T-helper 2 cell treated with Interferon-gamma antibody and Interleukin-4, amounts not matched to agents 100 ng/mL and 5 ng/mL, for 36 hours (primary cell): Measurements from ENCODE around the gene C5orf15. TPM values are rescaled to one million over a fixed set of nuclear protein-coding genes. Genes with fewer than 3 reads are reported as not detected.

Source experiments
- intact Hi-C: fragments of 100-400 bp; cut with micrococcal nuclease; formaldehyde crosslinking; loops from one replicate; pipeline ENCODE4 v1.15.1; 2023
- total RNA-seq: library from RNA; stranded (reverse); gene quantifications from 2 replicates; pipeline ENCODE4 v1.2.3, GENCODE V29; 2022

The C5orf15 gene
- total RNA-seq, 1 donor from 2014 or later, result 24.3 TPM

DNA sequence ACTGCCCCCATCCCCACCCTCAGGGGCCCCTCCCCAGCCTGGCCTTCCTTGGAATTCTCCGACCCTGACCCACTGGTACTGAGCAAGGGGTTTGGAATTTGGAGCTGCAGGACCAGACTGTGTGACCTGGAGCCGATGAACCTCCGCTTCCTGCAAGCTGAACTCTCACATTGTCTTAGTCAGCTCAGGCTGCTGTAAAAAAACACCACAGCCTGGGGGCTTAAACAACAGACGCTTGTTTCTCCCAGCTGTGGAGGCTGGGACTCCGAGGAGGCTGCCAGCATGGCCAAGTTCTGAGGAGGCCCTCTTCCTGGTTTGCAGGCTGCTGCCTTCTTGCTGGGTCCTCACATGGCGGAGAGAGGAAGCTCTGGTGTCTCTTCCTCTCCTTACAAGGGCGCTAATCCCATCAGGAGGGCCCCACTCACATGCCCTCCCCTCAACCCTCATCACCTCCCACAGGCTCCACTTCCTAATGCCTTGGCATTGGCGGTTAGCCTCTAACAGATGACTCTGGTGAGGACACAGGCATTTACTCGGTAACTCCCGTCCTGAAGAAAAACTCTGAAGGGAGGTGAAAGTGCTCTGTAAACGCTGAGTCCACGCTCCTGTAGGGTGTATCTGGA, 42.4 kb downstream of the C5orf15 start:
- intact Hi-C loops, result no loop called here

DNA sequence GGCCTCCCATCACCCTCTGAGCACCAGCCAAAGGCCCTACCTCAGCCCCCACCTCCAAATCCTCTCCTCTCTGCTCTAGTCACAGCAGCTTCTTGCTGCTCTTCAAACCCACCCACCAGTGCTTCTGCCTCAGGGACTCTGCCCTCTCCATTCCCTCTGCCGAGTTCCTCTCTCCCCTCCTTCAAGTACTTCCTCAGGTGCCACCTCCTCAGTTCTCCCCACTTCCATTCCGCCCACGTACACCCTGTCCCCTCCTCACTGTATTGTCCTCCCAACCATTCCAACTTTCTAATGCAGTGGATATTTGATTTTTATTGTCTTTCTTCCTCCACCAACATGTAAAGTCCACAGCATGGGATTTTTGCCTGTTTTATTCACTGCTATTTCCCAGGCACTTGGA, 43.2 kb downstream of the C5orf15 start:
- intact Hi-C loops, result no loop called here

DNA sequence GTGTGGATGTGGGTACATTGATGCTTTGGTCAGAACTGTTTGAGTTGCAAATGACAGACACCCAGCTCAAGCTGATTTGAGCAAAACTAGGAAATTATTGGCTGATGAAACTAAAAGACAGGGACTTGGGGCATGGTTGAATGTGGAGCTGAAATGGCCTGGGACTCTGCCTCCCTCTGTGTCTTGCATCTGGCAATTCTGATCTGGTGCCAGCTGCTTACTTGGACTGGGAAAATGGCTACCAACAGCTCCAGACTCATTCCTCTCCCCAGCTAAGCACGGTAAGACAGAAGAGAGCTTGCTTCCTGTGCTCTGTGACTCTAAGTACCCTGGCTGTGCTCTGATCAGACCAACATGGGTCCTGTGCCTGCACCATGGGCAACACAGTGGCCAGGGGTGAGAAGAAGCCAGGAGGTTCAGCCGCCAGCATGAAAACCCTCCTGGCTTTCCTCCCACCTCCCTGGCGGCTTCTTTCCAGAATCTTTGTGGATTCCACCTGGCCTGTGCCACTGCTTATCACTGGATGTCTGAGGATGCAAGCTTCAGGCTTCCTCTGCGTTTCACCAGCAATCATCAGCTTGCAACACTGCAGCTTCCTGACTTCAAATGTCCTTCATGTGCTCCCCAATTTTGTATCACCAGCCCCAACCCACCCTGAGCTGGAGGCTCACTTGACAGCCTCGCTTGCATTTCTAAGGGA, 44.1 kb downstream of the C5orf15 start:
- intact Hi-C loops, result no loop called here

DNA sequence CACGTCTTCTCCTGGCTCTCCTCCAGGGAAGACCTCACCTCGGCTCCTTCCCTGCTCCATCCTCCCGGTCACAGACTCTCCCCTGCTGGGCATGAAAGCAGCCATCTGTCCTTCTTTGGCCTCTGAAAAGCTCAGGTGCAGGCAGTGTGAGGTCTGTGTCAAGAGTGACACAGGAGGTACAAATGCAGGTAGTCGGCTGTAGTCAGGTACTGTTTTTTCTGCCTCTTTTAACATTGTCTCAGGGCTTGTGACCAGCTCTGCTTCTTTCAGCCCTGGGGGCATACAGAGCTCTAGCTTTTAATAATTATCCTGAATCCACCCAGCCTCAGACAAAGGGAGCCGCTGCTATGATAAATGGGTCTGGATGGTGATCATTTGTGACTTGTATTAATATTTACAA, 46.4 kb downstream of the C5orf15 start:
- intact Hi-C loops, result no loop called here

DNA sequence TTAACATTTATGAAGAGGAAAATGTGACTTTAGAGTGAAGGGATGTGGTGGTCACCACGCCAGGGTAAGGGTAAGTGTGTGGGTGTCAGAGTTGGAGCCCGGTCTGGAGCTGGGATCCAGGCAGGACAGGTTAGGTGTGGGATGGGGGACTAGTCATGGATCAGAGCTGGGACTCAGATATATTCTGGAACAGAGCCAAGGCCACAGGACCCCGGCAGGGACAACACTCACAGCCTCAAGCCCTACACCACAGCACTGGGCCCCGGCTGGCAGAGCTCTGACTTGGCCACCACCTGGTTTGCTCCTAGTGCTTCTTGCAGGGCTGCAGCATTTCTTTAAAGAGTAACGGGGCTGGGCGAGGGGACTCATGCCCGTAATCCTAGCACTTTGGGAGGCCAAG, 47.4 kb downstream of the C5orf15 start:
- intact Hi-C loops, result no loop called here

DNA sequence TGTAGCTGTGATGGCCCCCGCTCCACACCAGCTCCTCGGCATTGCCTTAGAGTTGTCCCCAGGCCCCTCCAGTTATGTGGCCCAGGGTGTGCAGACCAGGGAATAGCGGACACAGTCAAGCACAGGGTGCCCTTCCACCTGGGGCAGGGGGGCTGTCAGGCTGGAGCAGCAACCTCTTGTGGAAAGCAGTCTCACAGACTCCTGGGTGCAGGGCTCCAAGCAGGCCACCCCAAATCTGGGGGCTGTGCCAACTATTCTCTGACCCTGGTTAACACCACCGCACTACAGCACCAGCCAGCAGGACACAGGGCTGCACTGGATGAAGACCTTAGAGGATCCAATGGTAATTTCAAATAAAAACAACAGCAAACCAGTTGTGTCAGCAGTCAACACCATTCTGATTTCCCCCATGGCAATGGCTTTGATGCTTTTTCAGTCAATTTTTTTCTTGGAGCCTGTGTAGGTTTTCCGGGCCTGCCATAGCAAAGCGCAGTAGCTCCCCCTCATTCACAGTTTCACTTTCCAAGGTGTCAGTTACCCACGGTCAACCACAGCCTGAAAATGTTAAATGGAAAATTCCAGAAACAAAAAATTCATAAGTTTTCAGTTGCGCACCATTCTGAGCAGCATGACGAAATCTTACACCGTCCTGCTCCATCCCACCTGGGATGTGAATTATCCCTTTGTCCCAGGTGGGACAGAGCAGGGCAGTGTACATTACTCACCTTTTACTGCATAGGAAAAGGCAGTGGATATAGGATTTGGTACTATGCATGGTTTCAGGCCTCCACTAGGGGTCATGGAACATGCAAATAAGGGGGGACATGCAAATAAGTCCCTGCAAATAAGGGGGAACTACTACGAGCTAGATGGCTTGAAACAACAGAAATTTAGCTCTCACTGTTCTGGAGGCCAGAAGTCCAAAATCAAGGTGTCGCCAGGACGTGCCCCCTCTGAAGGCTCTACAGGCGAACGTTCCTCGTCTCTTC, 49.0 kb downstream of the C5orf15 start:
- intact Hi-C loops, result no loop called here

DNA sequence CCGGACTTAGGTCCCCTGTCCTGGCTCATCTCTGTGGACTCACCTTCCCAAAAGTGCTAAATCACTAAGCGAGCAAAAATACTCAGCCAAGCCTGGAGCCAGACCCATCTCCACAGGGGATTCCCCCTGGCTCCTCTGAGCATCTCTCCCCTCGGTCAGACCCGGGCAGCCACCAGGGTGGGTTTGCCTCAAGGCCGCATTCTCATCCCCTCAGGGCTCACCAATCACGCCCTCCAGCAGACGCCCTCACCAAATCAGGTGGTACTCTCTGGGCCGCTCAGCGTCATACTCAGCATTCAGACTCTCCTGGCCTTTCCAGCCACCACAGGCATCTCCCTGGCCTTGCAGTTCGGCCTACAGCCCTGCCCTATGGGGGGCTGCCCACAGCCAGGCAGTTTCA, 49.7 kb downstream of the C5orf15 start:
- intact Hi-C loops, result no loop called here

DNA sequence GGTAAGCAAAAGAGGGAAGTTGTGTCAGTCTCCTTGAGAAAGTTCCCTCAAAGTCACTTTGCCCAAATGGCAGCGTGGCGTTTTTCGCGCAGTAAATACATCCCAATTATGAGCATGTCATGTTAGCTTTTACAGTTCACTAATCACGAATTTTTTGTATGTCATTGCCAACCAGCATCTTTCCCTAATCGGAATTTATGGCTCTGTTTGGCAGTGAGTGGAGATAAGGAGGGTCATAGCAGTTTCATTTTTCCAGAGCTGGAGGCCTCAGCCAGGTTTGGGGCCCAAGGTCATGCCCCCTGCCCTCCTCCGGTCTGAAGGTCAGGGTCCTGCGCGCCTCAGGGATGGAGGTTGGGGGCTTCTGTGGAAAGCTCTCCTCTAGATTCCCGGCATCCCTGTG, 50.1 kb downstream of the C5orf15 start:
- intact Hi-C loops, result no loop called here

DNA sequence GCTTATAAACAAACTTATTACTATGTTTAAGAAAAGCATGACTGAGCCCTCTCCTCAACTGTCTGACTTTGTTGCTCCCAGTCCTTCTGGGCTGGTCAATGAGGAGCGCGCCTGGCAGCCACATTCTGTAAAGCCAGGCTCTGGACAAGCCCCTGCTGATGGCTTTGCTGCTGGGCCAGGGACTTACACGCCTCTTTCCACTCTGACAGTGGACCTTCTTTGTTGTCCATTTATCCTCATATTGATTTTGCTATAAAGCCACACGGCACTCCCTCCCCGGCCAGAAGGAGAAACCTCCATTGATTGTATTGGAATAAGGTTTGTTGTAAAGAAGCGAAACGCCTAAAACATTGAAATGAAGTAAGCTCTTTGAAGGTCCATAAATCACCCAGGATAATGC, 50.6 kb downstream of the C5orf15 start:
- intact Hi-C loops, result no loop called here

DNA sequence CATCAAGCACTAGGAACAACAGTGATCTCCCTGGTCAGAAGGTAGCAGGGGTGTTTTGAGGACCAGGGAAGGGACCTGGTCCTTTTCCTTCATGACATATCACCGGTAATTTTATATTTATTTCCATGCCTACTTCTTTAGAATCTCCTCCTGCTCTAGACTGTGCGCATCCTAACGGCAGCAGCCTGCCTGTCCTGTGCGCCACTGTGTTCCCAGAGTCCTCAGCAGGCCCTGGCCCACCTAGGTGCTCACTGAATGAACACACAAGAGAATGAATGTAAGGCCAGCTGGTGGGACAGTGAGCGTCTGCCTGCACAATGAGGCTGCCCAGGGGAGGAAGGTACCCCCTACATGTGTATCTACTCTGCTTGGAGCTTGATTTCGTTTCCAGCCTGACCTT, 51.5 kb downstream of the C5orf15 start:
- intact Hi-C loops, result no loop called here

DNA sequence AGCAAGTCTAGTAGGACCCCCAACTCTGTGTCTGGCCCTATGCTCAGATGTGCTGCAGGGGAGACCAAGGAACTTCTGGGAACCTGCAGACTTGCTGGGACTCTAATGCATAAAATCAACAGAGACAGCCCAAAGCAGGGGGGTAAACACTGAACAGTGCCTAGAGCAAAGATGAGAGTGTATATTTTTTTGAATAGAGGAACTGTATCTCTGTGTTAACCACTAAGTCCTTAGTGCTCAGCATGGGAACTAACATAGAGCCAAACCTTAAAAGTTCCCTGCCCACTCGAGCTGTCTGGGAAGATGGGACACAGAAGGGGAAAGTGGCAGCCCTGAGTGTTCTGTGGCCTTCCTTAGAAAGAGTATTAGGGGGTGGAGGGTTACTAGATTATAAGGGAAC, 51.9 kb downstream of the C5orf15 start:
- intact Hi-C loops, result no loop called here

DNA sequence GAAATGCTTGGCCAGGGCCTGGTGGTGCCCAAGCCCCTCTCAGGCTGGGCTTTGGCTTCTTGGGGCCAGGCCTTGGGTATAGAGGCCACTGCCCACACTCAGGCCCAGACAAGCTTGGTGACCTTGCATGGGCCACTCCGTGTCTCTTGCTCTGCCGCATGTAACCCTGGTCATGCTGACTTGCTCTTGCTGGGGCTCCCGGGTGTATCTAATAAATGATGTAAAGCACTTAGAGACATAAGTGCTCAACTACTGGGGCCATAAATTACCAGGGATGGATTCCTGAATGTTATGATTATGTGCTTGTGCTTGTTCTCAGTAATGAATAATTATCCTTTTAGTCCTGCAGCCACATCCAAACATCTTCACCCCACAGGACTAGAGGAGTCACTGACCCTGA, 54.0 kb downstream of the C5orf15 start:
- intact Hi-C loops, result no loop called here

DNA sequence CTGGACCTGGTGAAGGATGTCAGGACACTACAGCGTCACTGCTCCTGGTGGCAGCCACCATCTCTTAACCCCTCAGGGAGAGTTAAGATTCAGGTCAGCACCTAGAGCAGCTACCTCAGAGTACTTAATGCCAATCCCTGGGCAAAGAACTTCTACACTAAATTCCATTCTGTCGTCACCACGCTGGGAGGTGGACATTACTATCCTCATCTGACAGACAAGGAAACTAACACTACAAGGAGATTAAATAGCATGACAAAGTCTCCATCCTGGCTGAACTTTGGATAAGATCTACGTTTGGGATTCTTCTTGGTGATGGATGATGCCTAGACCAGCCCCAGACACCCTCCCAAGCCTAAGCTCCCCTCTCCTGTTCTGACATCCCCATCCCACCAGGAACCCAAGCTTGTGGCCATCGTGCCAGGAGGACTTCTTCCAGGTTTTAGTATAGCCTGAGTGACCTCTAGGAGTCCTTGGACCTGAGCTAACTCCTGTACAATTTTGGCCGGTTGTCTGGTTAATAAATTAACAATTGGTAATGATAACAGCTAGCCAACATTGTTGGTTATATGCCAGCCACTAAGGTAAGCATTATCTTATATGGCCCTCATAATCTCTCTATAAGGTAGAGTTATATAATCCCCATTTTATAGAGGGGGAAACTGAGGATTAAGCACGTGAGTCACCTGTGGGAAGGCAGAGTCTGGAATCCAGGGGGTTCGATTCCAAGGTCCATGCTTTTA, 54.8 kb downstream of the C5orf15 start:
- intact Hi-C loops, result no loop called here

DNA sequence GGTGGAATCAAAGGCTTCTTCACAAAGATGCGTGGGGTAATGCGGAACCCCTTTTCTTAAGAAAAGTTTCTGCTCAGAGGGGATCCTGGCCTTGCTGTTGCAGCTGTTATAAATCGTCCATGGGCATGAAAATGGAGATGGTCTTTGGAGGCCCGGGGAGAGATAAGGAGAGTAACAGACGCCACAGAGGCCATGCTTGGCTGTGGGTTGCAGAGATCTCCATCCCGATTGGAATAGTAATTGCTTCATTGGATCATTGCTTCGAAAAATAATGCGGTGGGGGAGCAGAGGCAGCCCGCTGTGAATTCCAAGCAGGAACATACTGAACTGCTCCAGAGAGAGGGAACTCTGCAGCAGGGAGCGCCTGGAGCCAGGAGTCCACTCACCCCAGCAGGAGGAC, 55.5 kb downstream of the C5orf15 start:
- intact Hi-C loops, result no loop called here

DNA sequence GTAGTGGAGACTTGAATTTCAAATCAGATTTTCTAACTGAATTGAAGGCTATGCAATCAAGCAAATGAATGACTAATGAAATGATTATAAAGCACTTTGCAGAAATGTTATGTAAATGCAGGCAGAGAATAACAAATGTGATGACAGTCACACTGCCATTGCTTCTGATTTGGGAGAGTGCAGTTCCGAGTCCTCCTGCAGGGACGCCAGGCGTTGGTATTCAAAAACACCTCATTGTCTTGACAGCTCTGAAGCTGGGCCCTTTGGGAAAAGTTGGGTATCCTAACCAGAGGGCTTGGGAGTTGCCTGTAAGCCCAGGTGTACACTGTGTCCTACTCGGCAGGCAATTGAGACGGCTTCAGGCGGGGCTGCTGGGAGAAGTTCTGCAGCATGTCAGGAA, 57.9 kb downstream of the C5orf15 start:
- intact Hi-C loops, result no loop called here

DNA sequence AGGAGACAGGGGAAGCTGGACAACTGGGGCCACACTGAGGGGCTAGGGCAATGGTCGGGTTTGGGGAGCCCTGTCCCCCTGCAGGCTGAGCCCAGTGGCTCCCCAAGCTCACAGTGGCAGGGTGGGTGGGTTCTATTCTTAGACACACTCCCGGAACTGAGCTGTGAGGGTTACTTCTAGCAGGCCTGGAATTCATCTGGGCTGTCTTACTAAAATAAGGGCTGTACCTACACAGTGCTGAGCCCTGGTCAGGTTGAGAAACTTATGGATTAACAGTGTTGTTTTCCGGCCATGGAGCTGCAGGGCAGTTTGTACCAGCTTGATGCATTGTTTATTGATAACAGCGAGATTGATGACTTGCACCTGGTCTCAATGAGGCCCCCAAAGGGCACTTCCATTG, 58.8 kb downstream of the C5orf15 start:
- intact Hi-C loops, result no loop called here

DNA sequence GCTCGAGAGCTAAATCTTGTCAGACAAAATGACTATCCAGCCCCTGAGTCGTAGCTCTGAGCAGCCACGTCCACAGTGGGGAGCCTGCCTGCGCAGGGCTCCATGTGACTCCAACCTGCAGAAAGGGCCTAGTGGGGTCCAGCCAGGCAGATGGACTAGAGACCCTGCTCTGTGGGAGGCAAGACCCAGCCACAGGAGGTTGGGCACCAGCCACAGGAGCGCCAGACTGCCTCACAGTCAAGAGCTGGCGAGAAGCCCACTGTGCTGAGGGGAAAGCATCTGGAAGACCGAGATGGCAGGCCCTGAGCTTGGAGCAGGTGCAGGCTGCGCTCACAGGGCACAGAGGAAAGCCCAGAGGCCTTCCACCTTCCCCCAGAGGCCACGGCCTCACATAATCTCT, 61.4 kb downstream of the C5orf15 start:
- intact Hi-C loops, result no loop called here

DNA sequence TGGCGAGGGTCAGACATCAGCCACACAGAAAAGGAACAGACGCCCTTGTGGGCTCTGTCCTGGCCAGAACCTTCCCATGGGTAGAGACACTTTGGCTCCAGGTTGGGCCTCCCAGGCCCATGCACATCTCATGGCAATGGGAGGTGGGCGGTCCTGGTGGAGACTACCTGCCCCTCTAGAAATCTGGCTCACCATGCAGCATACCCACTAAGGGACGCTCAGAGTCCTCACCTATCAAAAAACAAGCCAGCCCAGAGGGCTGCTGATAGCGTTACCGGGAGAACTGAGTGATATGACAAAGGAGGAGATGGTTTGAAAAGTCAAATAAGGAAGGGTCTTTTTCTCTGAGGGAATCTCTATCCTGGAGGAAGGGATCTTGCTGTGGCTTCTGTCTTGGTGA, 62.1 kb downstream of the C5orf15 start:
- intact Hi-C loops, result no loop called here
